Measurements from ENCODE around the gene CYP1A1.

CYP1A1 gene

DNA sequence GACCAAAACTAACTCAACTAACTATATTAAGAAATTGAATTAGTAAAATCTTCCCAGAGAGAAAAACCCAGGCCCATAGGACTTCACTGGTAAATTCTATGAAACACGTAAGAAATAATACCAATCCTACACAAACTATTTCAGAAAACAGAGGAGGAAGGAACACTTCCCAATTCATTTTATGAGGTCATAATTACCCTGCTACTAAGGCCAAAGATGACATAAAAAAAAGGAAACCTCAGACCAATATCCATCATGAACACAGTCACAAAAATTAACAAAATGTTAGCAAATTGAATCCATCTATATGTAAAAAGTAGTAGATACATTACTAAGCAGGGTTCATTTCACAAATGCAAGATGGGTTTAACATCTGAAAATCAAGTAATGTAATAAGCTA is 33.0 kb downstream of the CYP1A1 start:
- no peak for DNase-seq (ENCODE audit: low read depth)

DNA sequence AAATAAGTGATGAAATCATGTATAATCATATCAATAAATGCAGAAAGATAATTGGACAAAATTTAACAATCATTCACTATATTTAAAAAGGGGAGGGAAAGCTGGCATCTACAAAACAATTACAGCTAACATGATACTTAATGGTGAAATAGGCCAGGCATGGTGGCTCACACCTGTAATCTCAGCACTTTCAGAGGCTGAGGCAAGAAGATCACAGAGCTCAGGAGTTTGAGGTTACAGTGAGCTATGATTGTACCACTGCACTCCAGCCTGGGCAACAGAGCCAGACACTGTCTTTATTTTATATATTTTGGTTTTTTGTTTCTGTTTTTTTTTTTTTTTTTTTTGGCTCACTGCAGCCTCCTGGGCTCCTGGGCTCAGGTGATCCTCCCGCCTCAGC is 41.6 kb downstream of the CYP1A1 start:
- DNase-seq (ENCODE audit: low read depth) = no peak

DNA sequence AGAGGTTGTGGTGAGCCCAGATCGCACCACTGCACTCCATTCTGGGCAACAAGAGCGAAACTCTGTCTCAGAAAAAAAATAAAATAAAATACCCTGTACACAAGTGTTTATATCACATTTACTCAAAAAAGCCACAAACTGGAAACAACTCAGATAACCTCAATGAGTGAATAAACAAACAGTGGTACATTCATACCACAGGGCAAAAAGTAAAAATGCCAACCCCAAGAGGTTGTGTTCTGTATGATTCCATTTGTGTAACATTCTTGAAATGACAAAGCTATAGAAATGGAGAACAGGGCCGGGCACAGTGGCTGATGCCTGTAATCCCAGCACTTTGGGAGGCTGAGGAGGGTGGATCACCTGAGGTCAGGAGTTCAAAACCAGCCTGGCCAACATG is 42.4 kb downstream of the CYP1A1 start:
- no peak for DNase-seq (ENCODE audit: low read depth)

DNA sequence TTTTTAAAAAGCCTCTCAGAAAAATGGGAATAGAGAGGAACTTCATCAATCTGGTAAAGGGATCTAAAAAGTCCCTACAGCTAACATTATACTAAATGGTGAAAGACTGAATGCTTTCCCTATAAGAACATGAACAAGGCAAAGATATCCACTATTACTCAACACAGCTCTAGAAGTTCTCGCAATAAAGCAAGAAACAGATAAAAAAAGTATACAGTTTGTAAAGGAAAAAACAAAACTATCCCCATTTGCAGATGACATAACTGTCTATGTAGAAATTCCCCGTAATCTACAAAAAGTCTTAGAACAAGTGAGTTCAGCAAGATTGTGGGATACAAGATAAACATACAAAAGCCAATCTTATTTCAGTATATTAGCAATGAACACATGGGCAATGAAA is 44.9 kb downstream of the CYP1A1 start:
- no peak for DNase-seq (ENCODE audit: low read depth)

DNA sequence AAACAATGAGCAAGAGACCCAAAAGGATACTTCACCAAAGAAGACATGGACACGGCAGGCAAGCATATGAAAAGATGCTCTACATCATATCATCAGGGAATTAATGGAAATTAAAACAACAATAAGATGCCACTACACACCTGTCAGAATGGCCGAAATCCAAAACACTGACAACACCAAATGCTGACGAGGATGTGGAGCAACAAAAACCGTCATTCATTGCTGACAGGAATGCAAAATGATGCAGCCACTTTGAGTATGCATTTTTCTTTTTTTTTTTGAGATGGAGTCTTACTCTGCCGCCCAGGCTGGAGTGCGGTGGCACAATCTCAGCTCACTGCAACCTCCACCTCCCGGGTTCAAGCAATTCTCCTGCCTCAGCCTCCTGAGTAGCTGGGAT is 48.5 kb downstream of the CYP1A1 start:
- DNase-seq (ENCODE audit: low read depth) = no peak

DNA sequence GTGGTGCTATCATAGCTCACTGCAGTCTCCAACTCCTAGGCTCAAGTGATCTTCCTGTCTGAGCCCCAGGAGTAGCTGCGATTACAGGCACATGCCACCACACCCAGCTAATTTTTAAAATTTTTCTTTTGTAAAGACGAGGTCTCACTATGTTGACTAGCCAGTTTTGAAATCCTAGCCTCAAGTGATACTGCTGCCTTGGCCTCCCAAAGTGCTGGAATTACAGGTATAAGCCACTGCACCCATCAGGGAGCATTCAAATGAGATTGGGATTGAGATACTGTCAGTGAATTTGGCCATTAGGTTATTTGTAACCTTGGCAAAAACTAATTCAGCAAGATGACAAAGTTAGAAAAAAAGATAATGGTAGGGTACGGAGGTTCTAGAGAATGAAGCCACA is 51.2 kb downstream of the CYP1A1 start:
- no peak for DNase-seq (ENCODE audit: low read depth)

DNA sequence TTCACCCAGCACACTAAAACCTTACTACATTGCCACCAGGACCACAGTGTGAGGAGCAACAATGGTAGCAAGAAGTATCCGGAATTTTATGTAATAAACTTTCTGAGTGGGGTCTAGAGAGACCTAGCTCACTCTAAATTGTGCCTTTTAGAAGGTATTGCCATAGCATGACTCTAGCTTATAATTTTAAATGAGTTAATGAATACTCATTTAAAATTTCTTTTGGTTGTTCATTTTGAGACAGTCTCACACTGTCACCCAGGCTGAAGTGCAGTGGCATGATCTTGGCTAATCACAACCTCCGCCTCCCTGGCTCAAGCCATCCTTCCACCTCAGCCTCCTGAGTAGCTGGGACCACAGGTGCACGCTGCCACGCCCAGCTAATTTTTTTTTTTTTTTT is 55.7 kb downstream of the CYP1A1 start:
- DNase-seq (ENCODE audit: low read depth) = no peak

Data from stimulated activated CD8-positive, alpha-beta memory T cell treated with anti-CD3 and anti-CD28 coated beads, Interleukin-7, amount 100 ng/mL, for 24 hours (primary cell).